Jurkat, Clone E6-1 (cell line): ENCODE data around the gene MC5R.
"Not testable (repeated sequence)": the region's sequence is repeated elsewhere in the genome, so short reads cannot be mapped to it uniquely, and the experiment has no call there.

Experiments used
- DNase-seq: peaks from one replicate; pipeline ENCODE4 v3.0.0-alpha.2; 2011; ENCODE audit warnings: low read depth, low spot score
- H3K4me3 ChIP-seq: 2 replicates; pipeline ENCODE4 v1.5.1; 2011; ENCODE audit warnings: mild to moderate bottlenecking, low read length, control low read depth, moderate library complexity

MC5R gene

GRCh38 chr18:13834496-13835015 lies 10.6 kb downstream of the MC5R start:
- H3K4me3 ChIP-seq: no peak overlapping the region
- no peak for DNase-seq

GRCh38 chr18:13835202-13835601 lies 11.3 kb downstream of the MC5R start:
- DNase-seq: no peak
- no peak overlapping the region for H3K4me3 ChIP-seq

GRCh38 chr18:13836559-13836958 lies 12.6 kb downstream of the MC5R start:
- DNase-seq: no peak
- H3K4me3 ChIP-seq: no peak overlapping the region

- H3K4me3 ChIP-seq: no peak overlapping the region
- DNase-seq: no peak
Observed at GRCh38 chr18:13849791-13850190, 25.8 kb downstream of the MC5R start.

GRCh38 chr18:13862898-13863297 lies 38.9 kb downstream of the MC5R start:
- not testable (repeated sequence) for DNase-seq

GRCh38 chr18:13868501-13869271 lies 44.7 kb downstream of the MC5R start:
- DNase-seq: no peak
- H3K4me3 ChIP-seq: no peak overlapping the region

More at GRCh38 chr18:13862898-13863297, 38.9 kb downstream of the MC5R start:
- not testable (repeated sequence) for H3K4me3 ChIP-seq

- no peak for DNase-seq
- H3K4me3 ChIP-seq: no peak overlapping the region
Observed at GRCh38 chr18:13871701-13872100, 47.8 kb downstream of the MC5R start.

GRCh38 chr18:13872373-13872772 lies 48.4 kb downstream of the MC5R start:
- no peak for DNase-seq

GRCh38 chr18:13872932-13873331 lies 49.0 kb downstream of the MC5R start:
- no peak overlapping the region for H3K4me3 ChIP-seq
- no peak for DNase-seq

More at GRCh38 chr18:13872373-13872772, 48.4 kb downstream of the MC5R start:
- no peak overlapping the region for H3K4me3 ChIP-seq

GRCh38 chr18:13874558-13874957 lies 50.6 kb downstream of the MC5R start:
- DNase-seq: no peak
- no peak overlapping the region for H3K4me3 ChIP-seq
